Endothelial cell of umbilical vein (primary cell): ENCODE data around the gene MAN2C1. TPM values are rescaled to one million over a fixed set of nuclear protein-coding genes. Genes with fewer than 3 reads are reported as not detected.

ENCODE experiments used
- BruUV-seq: library from RNA; stranded (reverse); fragments of 400-500 nt; replicated peaks from 2 replicates; lab custom pipeline; 2021; lab: Mats Ljungman, UMichigan
- CTCF ChIA-PET: fragments of 300-600, 350-600 bp; sonication (Branson Sonifier 250); formaldehyde crosslinking; loops from one replicate; lab custom pipeline; 2021; ENCODE audit warnings: antibody characterized with exemption, inconsistent platforms; lab: Charles Lee
- POLR2A ChIA-PET: fragments of 300-600, 350-600 bp; sonication (Branson Sonifier 250); formaldehyde crosslinking; loops from one replicate; lab custom pipeline; 2021; ENCODE audit warnings: antibody characterized with exemption, inconsistent platforms; lab: Charles Lee
- DNase-seq: peaks from one replicate; pipeline ENCODE4 v3.0.0-alpha.2; 2011; ENCODE audit warnings: low read depth, low spot score
- FAIRE-seq: peaks from 2 replicates; lab custom pipeline; 2011; peaks lifted over from hg19 to GRCh38; lab: Jason Lieb, UNC
- H2AFZ ChIP-seq: 2 replicates; pipeline ENCODE4 v1.6.0; 2012; ENCODE audit warnings: low read depth, low read length, control low read depth, inconsistent platforms
- H3K27ac ChIP-seq: 2 replicates; pipeline ENCODE4 v1.5.1; 2011; ENCODE audit warnings: low read depth, mild to moderate bottlenecking, control low read depth, low read length, moderate library complexity; ENCODE audit not compliant: insufficient read depth
- H3K27me3 ChIP-seq, 2 experiments: 2 replicates each; pipeline versions ENCODE4 v1.6.0 to v1.6.1; 2011; ENCODE audit warnings: low read length in 2 of 2, mixed read lengths in 1 of 2; ENCODE audit not compliant: control insufficient read depth in 2 of 2, insufficient read depth in 2 of 2
- H3K36me3 ChIP-seq, 2 experiments: 2 replicates in 1 of 2; 3 replicates in 1 of 2; pipeline ENCODE4 v1.5.1; 2011; ENCODE audit warnings: low read length in 2 of 2, mild to moderate bottlenecking in 1 of 2, moderate library complexity in 1 of 2; ENCODE audit not compliant: control insufficient read depth in 2 of 2, insufficient read depth in 2 of 2; ENCODE audit errors: extremely low read depth in 1 of 2
- H3K4me1 ChIP-seq: 3 replicates; pipeline ENCODE4 v1.5.1; 2011; ENCODE audit warnings: mild to moderate bottlenecking, low read length; ENCODE audit not compliant: control insufficient read depth, insufficient read depth; ENCODE audit errors: extremely low read depth
- H3K4me2 ChIP-seq: 2 replicates; pipeline ENCODE4 v1.6.1; 2011; ENCODE audit warnings: low read length, control low read depth, mixed read lengths; ENCODE audit not compliant: insufficient read depth
- H3K4me3 ChIP-seq, 3 experiments: fragments of 200-600 bp in 1 of 3; sonication (generic), shearing (Covaris generic) in 1 of 3; replicated peaks in 1 of 3; 2 replicates each; pipeline ENCODE4 v1.5.1; 2011 to 2016; ENCODE audit warnings: control low read depth in 3 of 3, low read length in 3 of 3, mild to moderate bottlenecking in 2 of 3, inconsistent platforms in 1 of 3, low read depth in 1 of 3, moderate library complexity in 1 of 3; ENCODE audit not compliant: insufficient read depth in 1 of 3
- H3K79me2 ChIP-seq: 2 replicates; pipeline ENCODE4 v1.6.0; 2012; ENCODE audit warnings: low read length, inconsistent platforms; ENCODE audit not compliant: control insufficient read depth, insufficient read depth
- H3K9ac ChIP-seq: replicated peaks from 2 replicates; pipeline ENCODE3; 2011; ENCODE audit warnings: low read length, control low read depth; ENCODE audit not compliant: insufficient read depth; ENCODE audit errors: extremely low read depth
- H3K9me1 ChIP-seq: replicated peaks from 3 replicates; pipeline ENCODE4 v1.6.0; 2011; ENCODE audit warnings: mild to moderate bottlenecking, low read length; ENCODE audit not compliant: control insufficient read depth, insufficient read depth; ENCODE audit errors: extremely low read depth
- H3K9me3 ChIP-seq: replicated peaks from 2 replicates; pipeline ENCODE4 v1.5.1; 2012; ENCODE audit warnings: low read length, inconsistent platforms; ENCODE audit not compliant: control insufficient read depth, insufficient read depth
- H4K20me1 ChIP-seq: replicated peaks from 2 replicates; pipeline ENCODE3; 2011; ENCODE audit warnings: mild to moderate bottlenecking, low read length; ENCODE audit not compliant: control insufficient read depth, insufficient read depth; ENCODE audit errors: extremely low read depth
- CTCF ChIP-seq, 2 donors: IDR thresholded peaks; 1 replicate in 1 of 2; 2 replicates in 1 of 2; pipeline ENCODE4 v1.5.1; 2011; ENCODE audit warnings: low read length in 2 of 2, mild to moderate bottlenecking in 2 of 2, moderate library complexity in 2 of 2, control low read depth in 1 of 2, inconsistent platforms in 1 of 2, low read depth in 1 of 2; ENCODE audit not compliant: insufficient read depth in 1 of 2; ENCODE audit errors: extremely low read depth in 1 of 2
- EZH2 ChIP-seq: IDR thresholded peaks from 2 replicates; pipeline ENCODE4 v1.6.1; 2012; ENCODE audit warnings: borderline replicate concordance, low read depth, mild to moderate bottlenecking, moderate library complexity, low read length, inconsistent platforms; ENCODE audit not compliant: severe bottlenecking
- FOS ChIP-seq: IDR thresholded peaks from 2 replicates; pipeline ENCODE4 v1.6.1; 2011; ENCODE audit warnings: mild to moderate bottlenecking, low read length, moderate library complexity, borderline replicate concordance; ENCODE audit not compliant: insufficient read depth
- GATA2 ChIP-seq: IDR thresholded peaks from 2 replicates; pipeline ENCODE4 v1.7.0; 2011; ENCODE audit warnings: low read depth, mild to moderate bottlenecking, moderate library complexity, mixed read lengths, low read length; ENCODE audit not compliant: insufficient read length, insufficient read depth
- JUN ChIP-seq: IDR thresholded peaks from 2 replicates; pipeline ENCODE4 v1.6.1; 2011; ENCODE audit warnings: borderline replicate concordance, low read depth; ENCODE audit not compliant: insufficient read length, insufficient read depth
- MAX ChIP-seq: IDR thresholded peaks from 2 replicates; pipeline ENCODE4 v1.6.1; 2011; ENCODE audit not compliant: insufficient read depth, insufficient read length
- MYC ChIP-seq: IDR thresholded peaks from one replicate; pipeline ENCODE4 v1.6.1; 2011; ENCODE audit warnings: mild to moderate bottlenecking, low read depth, low read length
- POLR2A ChIP-seq: IDR thresholded peaks from 2 replicates; pipeline ENCODE4 v1.6.1; 2012; ENCODE audit warnings: low read depth, mild to moderate bottlenecking, control low read depth, low read length
- POLR2AphosphoS5 ChIP-seq: IDR thresholded peaks from 2 replicates; pipeline ENCODE4 v1.6.1; 2012; ENCODE audit warnings: low read depth, mild to moderate bottlenecking, control low read depth, low read length, moderate library complexity; ENCODE audit not compliant: insufficient read depth
- dilution Hi-C: fragments of 300-500 bp; cut with MboI; formaldehyde crosslinking; loops from one replicate; pipeline ENCODE4 v1.15.0; 2019; ENCODE audit warnings: low sequenced_read_pairs; ENCODE audit not compliant: extremely low pct_ligation_motif_present
- intact Hi-C: fragments of 100-400 bp; cut with micrococcal nuclease; formaldehyde crosslinking; loops from one replicate; pipeline ENCODE4 v1.10.0; 2022
- polyA plus RNA-seq, 4 experiments: library from polyadenylated mRNA; depleted of rRNA in 3 of 4; stranded (reverse) in 3 of 4; unstranded in 1 of 4; fragments of >200 nt; gene quantifications; 2 replicates each; pipeline versions ENCODE4 v1.2.1 to v1.2.3, GENCODE V29; 2011 to 2012; ENCODE audit warnings: missing spikeins in 1 of 4
- total RNA-seq: library from RNA; stranded (reverse); gene quantifications from 2 replicates; pipeline ENCODE4 v1.2.3, GENCODE V29; 2021

Gene MAN2C1
- total and polyA plus RNA-seq, 2 donors (not counting 3 experiments of a cell fraction or from before 2014, with no cell fraction given): 198 to 248 TPM

DNA sequence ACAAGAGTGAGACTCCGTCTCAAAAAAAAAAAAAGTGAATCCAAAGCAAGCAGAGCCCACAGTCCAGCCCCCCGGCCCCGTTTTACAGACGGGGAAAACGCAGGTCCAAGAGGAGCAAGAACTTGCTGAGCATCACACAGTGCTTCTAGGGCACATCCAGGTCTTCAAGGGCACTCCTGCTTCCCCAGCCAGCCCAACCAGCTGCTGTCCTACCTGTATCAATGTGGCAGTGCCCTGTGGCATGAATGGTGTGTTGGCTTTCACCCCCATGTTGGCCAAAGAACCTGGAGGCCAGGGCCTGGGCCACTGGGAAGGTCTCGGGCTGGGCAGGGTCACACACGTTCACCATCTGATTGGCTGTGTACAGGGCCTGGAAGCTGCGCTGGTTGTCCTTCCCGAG lies 4.6 kb downstream of the MAN2C1 start:
- POLR2A ChIA-PET: no interaction called here
- FAIRE-seq (no peak), DNase-seq (no peak)
- TF ChIP-seq POLR2AphosphoS5: no peak
- TF ChIP-seq GATA2: no peak
- TF ChIP-seq FOS: no peak
- TF ChIP-seq MAX: no peak
- no peak for TF ChIP-seq MYC
- TF ChIP-seq POLR2A: no peak
- TF ChIP-seq EZH2: no peak
- no peak for TF ChIP-seq CTCF (IDR thresholded peaks at IDR 0.05; ENCODE audit: extremely low read depth in 1 of 2, insufficient read depth in 1 of 2, low read depth in 1 of 2, low read length in 2 of 2)
- no peak for TF ChIP-seq JUN
- Histone ChIP-seq H3K9ac (no peak overlapping the region), H3K4me1 (peaks cover 6% of the 10 kb centered on the region), H3K4me2 (no peak overlapping the region), H3K27ac (no peak overlapping the region), H3K36me3 (peaks cover 0 to 48% of the 10 kb centered on the region in 2 experiments), H3K79me2 (peaks cover 5% of the 10 kb centered on the region), H3K4me3 (no peak overlapping the region), H3K9me1 (no peaks in the 10 kb centered on the region), H2AFZ (no peak overlapping the region), H4K20me1 (no peaks in the 10 kb centered on the region), H3K27me3 (no peaks in the 10 kb centered on the region), H3K9me3 (no peaks in the 10 kb centered on the region)
- intact Hi-C loops: loop anchor here (10.0 kb wide), 1 partner anchor 441 kb away; no protein-coding TSS in a partner anchor
- dilution Hi-C loops: no loop called here
- CTCF ChIA-PET: no interaction called here
- BruUV-seq: no TSS peak
